ENCODE data around the gene S100B.
A peak's percentile ranks its signal among the peaks of the same experiment; 100 is the strongest.

The S100B gene

GRCh38 chr21:46627726-46628125 lies 22.8 kb upstream of the S100B start:
- DNase-seq (ENCODE audit: low read depth in 3 of 3) = no peak

DNA sequence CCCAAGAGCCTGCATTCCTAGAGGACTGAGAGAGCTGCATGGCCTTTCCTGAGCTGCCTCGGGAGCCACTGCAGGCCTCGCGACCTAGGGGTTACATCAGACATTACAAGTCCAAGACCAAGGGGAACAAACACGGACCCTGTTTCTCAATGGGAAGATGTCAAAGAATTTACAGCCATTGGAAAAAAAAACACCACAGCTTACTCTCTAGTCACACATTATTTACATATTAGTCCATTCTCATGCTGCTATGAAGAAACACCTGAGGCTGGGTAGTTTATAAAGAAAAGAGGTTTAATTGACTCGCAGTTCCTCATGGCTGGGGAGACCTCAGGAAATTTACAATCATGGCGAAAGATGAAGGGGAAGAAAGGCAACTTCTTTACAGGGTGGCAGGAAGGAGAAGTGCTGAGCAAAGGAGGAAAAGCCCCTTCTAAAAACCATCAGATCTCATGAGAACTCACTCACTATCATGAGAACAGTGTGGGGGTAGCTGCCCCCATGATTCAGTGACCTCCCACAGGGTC lies 22.2 kb upstream of the S100B start:
- DNase-seq (ENCODE audit: low read depth in 3 of 3) = no peak

DNA sequence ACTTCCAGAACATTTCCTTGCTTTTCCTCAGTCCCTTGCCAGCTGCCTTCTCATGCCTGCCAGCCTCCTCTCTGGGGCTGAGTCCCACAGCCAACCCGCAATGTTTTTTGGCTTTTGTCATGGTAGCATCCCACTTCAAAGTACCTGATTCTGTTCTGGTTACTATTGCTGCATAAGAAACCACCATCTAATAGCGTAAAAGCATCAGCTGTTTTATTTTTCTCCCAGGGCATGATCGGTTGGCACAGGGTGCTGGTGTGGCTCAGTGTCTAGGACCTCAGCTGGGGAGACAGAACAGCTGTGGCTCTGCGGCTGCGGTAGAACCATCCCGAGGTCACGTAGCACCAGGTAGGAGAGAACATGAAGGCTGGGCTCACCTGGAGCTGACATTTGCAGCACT lies 21.7 kb upstream of the S100B start:
- DNase-seq (ENCODE audit: low read depth in 3 of 3) = no peak

GRCh38 chr21:46625759-46626158 lies 20.9 kb upstream of the S100B start:
- DNase-seq (ENCODE audit: low read depth in 3 of 3) = no peak

DNA sequence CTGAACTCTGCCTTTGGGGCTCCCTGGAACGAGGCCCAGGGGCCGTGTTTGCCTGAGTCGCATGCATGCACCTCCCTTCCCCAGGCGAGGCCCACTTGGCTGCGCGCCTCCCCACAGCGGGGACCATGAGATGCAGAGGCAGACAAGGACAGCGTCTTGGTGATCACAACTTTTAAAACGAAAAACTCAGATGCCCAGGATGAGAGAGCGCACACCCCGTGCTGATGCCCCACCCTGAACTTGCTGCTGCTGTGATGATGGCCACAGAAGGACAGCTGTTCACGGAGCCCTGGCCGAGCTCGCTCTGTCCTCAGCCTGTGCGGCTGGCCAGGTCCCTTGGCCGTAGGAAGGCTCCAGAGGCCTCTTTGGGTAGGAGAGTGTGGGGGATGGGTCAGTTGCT lies 19.2 kb upstream of the S100B start:
- no peak for DNase-seq (ENCODE audit: low read depth in 3 of 3)

DNA sequence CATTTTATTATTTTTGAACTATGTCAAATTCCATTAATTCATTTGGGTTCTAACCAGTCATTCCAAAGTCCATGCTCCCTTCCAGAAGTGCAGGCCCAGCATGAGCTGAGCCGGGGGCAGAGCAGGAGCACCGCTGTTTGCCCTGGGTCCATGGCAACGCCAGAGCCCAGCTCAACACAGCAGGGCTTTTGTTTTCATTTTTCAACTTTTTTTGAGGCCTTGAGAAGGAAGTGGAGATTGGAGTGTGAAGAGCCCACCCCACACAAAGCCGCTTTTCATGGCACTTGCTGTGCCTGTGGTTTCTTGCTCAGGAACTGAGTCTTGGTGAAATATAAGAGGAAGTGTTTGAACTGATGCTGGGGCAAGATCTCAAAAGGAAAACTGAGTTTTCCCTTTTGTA lies 17.3 kb upstream of the S100B start:
- no peak for DNase-seq (ENCODE audit: low read depth in 3 of 3)

DNA sequence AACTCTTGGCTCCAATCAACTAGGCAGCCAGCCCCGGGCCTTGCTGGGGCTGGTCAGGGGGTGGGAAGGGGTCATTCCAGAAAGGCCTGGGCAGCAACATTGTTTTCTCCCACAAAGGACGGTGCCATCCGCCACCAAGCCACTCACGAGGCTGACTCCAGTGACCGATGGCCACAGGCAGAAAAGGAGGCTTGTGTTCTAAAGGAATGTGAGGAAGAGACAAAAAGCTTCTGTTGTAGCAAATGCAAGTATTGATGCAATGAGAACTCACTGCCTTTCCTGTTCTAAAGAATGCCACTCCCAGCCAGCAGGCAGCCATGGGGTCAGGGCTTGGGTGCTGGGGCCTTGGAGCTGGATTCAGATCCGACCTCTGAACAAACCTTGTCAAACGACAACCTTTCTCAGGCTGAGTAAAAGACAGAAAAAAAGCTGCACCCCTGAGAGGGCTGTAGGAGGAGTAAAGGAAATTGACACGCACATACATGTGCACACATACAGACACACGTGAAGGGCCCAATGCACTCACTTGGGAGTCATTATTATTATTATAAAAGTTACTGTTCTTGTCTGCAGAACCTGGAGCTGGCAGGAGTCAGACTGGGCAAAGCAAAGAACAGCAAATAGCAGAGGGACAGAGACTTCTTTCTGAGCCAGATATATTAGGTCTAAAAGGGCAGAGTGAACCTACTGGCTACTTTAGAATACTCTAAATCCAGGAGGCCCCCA lies 16.7 kb upstream of the S100B start:
- DNase-seq (ENCODE audit: low read depth in 3 of 3) = no peak

DNA sequence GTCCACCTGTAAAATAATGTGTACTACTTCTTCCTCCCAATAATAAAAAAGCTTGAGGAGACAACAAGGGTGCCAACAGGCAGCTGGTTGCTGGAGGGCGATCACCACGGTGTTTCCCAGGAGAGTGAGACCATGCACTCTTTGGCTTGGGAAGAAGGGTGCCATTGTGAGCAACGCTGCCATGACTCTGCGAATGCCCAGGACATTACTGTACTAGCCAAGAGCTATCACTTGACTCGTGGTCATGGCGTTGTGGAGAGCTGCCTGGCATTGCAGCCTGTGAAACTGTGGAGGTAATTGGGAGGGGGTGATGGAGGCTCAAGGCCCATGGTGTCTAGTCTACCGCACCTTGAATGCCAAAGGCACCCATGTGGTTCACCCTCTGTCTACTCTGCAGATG lies 16.0 kb upstream of the S100B start:
- DNase-seq (ENCODE audit: low read depth in 3 of 3) = no peak

DNA sequence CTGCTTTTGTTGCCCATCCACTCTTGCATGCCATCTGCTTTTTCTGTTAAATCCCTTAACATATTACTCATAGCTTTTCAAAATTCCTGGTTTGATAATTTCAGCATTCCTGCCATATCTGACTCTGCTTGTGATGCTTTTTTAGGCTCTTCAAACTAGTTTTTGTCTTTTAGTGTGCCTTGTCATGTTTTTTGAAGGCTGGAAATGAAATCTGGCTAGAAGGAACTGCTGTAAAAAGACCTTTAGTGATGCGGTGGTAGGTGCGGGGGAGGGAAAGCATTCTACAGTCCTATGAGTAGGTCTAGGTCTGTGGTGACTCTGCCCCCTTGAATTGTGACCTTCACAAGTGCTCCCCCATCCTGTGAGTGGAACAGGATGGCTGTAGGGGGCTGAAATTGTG lies 15.0 kb upstream of the S100B start:
- DNase-seq (ENCODE audit: low read depth in 3 of 3) = no peak

- no peak for DNase-seq (ENCODE audit: low read depth in 3 of 3)
These were observed 14.0 kb upstream of the S100B start for GRCh38 chr21:46618738-46619379.

GRCh38 chr21:46617267-46618051 lies 12.6 kb upstream of the S100B start:
- DNase-seq (ENCODE audit: low read depth in 3 of 3) = no peak

DNA sequence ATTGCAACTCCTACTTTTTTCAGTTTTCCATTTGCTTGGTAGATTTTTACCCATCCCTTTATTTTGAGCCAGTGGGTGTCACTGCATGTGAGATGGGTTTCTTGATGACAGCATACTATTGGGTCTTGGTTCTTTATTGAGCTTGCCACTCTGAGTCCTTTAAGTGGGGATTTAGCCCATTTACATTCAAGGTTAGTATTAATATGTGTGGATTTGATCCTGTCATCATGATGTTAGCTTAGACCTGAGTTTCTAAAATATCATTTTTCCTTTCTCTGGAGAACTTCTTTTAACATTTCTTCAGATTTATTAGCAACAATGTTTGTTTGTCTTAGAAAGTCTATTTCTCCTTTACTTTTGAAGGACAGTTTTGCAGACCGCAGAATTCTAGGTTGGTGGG lies 11.8 kb upstream of the S100B start:
- no peak for DNase-seq (ENCODE audit: low read depth in 3 of 3)

GRCh38 chr21:46616050-46616449 lies 11.2 kb upstream of the S100B start:
- DNase-seq (ENCODE audit: low read depth in 3 of 3) = no peak

DNA sequence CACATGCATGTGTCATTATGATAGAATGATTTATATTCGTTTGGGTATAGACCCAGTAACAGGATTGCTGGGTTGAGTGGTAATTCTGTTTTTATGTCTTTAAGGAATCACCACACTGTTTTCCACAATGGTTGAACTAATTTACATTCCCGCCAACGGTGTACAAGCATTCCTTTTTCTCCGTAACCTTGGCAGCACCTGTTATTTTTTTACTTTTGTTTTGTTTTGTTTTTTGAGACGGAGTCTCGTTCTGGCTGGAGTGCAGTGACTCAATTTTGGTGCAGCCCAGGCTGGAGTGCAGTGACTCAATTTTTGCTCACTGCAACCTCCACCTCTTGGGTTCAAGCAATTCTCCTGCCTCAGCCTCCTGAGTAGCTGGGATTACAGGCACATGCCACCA lies 8.5 kb upstream of the S100B start:
- no peak for DNase-seq (ENCODE audit: low read depth in 3 of 3)

- DNase-seq (ENCODE audit: low read depth in 3 of 3) = no peak
These were observed 5.3 kb upstream of the S100B start for GRCh38 chr21:46610018-46610701.

DNA sequence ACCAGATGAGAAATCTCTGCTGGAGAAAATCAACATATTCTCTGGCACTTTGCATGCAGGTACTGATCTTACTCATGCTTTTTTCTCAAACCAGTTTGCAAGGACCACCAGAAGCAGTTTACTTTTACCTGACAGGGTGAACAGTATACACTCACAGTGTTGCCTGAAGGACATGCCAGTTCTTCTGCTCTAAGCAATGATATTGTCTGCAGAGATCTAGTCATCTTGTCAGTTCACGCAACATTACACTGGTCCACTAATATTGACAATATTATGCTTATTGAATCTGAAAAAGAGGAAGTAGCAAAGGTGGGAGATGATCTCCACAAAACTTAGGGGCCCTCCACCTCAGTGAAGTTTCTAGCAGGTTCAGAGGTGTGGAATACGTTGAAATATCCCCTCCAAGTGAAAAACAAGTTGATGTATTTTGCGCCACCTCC lies 3.8 kb upstream of the S100B start:
- no peak for DNase-seq (ENCODE audit: low read depth in 3 of 3)

- DNase-seq (ENCODE audit: low read depth in 3 of 3) = no peak
These were observed 2.8 kb upstream of the S100B start for GRCh38 chr21:46607636-46608035.

DNA sequence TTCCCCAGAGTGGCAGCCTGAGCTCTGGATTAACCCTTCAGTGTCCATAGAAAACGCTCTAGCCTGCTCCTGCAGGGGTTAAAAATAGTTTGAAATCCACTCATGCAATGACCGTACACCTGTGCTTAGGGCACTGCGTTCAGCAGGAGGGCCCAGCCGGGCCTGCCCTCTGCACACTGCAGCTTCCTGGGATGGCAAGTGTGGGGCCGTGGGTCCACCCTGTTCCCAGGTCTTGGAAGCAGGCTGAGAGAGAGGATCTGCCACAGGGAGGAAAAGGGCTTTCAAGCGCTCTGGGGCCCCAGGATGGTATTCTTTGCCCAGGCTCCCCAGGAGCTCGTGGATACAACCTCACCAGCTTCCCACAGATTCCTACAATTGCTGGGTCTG lies 1.5 kb upstream of the S100B start:
- DNase-seq (ENCODE audit: low read depth in 3 of 3) = no peak

DNA sequence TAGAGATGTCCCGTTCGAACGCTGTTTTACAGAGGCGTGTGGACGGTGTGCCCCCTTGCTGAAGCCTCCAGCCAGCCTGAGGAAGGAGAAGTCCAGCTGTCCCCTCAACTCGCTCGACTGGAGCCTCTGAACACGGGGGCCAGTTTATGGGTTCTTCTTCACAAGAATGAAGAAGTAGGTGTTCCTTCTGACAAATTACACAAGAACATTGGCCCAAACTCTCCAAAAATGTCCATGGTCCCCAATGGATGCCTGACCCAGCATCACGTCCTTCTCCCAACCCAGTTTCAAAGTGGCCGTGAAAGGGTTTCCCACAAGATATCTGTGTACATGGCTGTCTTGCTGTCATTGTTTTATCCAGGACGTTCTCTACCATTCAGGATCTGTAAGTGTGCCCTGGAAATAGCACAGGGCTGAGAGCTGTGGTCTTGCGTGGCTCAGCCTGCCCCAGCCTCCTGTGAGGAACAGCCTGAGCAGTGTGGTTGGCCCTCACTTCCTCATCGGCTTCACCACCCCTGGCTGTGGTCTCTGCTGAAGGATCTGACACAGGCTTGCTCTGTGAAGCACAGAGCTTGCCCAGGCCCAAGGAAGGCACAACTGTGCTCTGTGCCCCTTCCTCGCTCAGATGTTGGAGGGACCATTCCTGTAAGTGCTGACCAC lies 1.0 kb upstream of the S100B start:
- DNase-seq (ENCODE audit: low read depth in 3 of 3) = peak in 1 of 3 experiments; percentile 26

DNA sequence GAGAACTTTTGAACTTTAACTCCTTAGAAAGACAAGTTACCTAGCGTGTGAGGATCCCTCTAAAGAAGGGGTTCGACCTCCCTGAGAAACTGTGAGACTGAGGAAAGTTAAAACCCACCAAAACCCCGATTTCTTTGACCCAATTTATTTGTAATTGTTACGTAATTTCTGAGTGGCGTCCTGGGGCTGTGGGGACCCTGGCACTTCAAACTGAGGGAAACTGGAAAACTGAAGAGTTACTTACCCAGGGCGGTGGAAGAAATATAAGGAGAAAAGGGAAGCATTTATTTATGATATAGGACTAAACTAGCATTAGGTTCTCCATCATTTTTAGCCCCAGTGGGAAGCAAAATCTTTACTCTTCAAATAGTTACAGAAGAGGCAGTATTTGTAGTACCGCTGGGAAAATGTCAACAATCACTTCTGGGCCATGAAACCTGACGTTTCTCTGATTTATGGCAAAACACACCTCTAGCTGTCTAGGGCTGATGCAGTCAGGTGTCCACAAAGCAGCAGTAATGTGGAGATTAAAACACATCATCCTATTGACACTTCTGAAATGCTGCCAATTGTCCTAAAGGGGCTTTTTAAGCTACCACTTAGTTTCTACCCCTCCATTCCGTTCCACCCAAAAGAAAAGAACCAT lies 430 bp downstream of the S100B start:
- no peak for DNase-seq (ENCODE audit: low read depth in 3 of 3)

- no peak for DNase-seq (ENCODE audit: low read depth in 3 of 3)
These were observed 1.7 kb downstream of the S100B start for GRCh38 chr21:46603228-46603627.

Measured in stimulated activated CD4-positive, alpha-beta T cell treated with anti-CD3 and anti-CD28 coated beads, TNF-alpha, amount 100 ng/mL, for 24 hours (primary cell).